ENCODE results near the gene GRIK4.

DNA sequence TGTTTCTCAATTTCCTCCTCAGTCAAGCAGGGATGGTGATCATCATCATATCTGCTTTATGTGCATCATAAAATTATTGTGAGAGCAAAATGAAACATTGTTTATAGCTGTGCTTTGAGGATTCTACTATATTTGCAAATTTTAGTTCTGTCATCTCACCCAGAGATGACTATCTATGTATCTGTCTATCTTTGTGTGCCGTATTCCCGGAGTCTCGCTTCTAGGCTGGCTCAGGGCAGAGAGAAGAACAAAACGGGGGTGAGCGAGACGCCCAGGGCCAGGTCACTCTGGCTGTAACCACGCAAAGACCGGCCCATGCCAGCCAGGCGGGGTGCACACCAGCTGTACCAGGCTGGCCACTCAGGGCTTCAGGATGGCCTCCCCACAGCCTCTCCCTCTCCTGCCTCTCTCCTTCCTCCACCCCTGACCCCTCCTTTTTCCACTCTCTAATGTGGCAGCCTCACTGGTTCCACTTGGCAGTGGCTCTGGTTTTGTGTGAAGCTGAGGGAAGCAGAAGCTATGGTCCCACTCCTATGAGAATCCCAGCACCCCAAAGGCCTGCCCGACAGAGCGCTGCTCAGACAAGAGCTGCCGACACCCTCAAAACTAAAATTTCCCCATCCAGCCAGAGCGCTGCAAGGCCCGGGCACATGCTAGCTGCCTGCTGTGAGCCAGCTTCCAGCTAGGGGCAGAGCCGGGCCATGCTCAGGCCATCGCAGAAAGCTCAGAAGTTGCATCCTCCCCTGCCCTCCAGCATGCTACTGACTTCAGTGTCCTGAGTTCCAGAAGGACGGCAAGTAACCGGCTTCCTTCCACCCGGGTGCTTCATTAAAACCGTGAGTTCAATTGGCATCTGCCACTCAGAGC is 372.8 kb downstream of the GRIK4 start:
- TF ChIP-seq, protein P1, sequence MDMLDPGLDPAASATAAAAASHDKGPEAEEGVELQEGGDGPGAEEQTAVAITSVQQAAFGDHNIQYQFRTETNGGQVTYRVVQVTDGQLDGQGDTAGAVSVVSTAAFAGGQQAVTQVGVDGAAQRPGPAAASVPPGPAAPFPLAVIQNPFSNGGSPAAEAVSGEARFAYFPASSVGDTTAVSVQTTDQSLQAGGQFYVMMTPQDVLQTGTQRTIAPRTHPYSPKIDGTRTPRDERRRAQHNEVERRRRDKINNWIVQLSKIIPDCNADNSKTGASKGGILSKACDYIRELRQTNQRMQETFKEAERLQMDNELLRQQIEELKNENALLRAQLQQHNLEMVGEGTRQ (IDR thresholded peaks at IDR 0.05; ENCODE audit: borderline replicate concordance, low read depth, low read length), result no peak
- TF ChIP-seq GABPA (IDR thresholded peaks at IDR 0.05; ENCODE audit: low read depth) (no peak), POLR2AphosphoS5 (IDR thresholded peaks at IDR 0.05; ENCODE audit: low read depth, low read length) (no peak), JUND (IDR thresholded peaks at IDR 0.05) (no peak), SIN3A (IDR thresholded peaks at IDR 0.05; ENCODE audit: borderline replicate concordance, low read depth, low read length) (no peak), EP300 (IDR thresholded peaks at IDR 0.05; ENCODE audit: borderline replicate concordance in 1 of 2, low read depth in 1 of 2, low read length in 1 of 2) (no peak), SMC3 (IDR thresholded peaks at IDR 0.05; ENCODE audit: low read depth, low read length) (no peak), GATA2 (CRISPR knock-in tag; IDR thresholded peaks at IDR 0.05) (no peak), RAD21 (IDR thresholded peaks at IDR 0.05; ENCODE audit: low read length) (no peak)
- TF ChIP-seq, protein P2, sequence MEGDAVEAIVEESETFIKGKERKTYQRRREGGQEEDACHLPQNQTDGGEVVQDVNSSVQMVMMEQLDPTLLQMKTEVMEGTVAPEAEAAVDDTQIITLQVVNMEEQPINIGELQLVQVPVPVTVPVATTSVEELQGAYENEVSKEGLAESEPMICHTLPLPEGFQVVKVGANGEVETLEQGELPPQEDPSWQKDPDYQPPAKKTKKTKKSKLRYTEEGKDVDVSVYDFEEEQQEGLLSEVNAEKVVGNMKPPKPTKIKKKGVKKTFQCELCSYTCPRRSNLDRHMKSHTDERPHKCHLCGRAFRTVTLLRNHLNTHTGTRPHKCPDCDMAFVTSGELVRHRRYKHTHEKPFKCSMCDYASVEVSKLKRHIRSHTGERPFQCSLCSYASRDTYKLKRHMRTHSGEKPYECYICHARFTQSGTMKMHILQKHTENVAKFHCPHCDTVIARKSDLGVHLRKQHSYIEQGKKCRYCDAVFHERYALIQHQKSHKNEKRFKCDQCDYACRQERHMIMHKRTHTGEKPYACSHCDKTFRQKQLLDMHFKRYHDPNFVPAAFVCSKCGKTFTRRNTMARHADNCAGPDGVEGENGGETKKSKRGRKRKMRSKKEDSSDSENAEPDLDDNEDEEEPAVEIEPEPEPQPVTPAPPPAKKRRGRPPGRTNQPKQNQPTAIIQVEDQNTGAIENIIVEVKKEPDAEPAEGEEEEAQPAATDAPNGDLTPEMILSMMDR (IDR thresholded peaks at IDR 0.05), result no peak
- TF ChIP-seq, protein P3, sequence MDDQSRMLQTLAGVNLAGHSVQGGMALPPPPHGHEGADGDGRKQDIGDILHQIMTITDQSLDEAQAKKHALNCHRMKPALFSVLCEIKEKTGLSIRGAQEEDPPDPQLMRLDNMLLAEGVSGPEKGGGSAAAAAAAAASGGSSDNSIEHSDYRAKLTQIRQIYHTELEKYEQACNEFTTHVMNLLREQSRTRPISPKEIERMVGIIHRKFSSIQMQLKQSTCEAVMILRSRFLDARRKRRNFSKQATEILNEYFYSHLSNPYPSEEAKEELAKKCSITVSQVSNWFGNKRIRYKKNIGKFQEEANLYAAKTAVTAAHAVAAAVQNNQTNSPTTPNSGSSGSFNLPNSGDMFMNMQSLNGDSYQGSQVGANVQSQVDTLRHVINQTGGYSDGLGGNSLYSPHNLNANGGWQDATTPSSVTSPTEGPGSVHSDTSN (IDR thresholded peaks at IDR 0.05), result no peak
- TF ChIP-seq, protein P4, sequence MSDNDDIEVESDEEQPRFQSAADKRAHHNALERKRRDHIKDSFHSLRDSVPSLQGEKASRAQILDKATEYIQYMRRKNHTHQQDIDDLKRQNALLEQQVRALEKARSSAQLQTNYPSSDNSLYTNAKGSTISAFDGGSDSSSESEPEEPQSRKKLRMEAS (IDR thresholded peaks at IDR 0.05; ENCODE audit: low read depth), result no peak
- TF ChIP-seq, protein P5, sequence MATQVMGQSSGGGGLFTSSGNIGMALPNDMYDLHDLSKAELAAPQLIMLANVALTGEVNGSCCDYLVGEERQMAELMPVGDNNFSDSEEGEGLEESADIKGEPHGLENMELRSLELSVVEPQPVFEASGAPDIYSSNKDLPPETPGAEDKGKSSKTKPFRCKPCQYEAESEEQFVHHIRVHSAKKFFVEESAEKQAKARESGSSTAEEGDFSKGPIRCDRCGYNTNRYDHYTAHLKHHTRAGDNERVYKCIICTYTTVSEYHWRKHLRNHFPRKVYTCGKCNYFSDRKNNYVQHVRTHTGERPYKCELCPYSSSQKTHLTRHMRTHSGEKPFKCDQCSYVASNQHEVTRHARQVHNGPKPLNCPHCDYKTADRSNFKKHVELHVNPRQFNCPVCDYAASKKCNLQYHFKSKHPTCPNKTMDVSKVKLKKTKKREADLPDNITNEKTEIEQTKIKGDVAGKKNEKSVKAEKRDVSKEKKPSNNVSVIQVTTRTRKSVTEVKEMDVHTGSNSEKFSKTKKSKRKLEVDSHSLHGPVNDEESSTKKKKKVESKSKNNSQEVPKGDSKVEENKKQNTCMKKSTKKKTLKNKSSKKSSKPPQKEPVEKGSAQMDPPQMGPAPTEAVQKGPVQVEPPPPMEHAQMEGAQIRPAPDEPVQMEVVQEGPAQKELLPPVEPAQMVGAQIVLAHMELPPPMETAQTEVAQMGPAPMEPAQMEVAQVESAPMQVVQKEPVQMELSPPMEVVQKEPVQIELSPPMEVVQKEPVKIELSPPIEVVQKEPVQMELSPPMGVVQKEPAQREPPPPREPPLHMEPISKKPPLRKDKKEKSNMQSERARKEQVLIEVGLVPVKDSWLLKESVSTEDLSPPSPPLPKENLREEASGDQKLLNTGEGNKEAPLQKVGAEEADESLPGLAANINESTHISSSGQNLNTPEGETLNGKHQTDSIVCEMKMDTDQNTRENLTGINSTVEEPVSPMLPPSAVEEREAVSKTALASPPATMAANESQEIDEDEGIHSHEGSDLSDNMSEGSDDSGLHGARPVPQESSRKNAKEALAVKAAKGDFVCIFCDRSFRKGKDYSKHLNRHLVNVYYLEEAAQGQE (IDR thresholded peaks at IDR 0.05; ENCODE audit: low read depth, low read length), result no peak

Measured in SK-N-SH (cell line).